B cell (primary cell): ENCODE data around the gene CD34. TPM values are rescaled to one million over a fixed set of nuclear protein-coding genes. Genes with fewer than 3 reads are reported as not detected.

Experiments
- ATAC-seq: fragments of 200-7000 bp; cut with Tn5 transposase; one replicate; pipeline ENCODE4 v1.10.0; 2021; ENCODE audit warnings: low read depth, mild to moderate bottlenecking, moderate number of reproducible peaks, moderate library complexity
- CTCF ChIA-PET: fragments of 350-600 bp; sonication (Branson Sonifier 250); formaldehyde crosslinking; loops from one replicate; lab custom pipeline; 2021; ENCODE audit warnings: antibody characterized with exemption, inconsistent platforms; lab: Charles Lee
- POLR2A ChIA-PET: fragments of 350-600 bp; sonication (Branson Sonifier 250); formaldehyde crosslinking; loops from one replicate; lab custom pipeline; 2021; ENCODE audit warnings: antibody characterized with exemption; lab: Charles Lee
- DNase-seq: peaks from one replicate; pipeline ENCODE4 v3.0.0; 2013
- H2AFZ ChIP-seq: 2 replicates; pipeline ENCODE4 v1.6.1; 2012; ENCODE audit warnings: mild to moderate bottlenecking, low read depth, low read length; ENCODE audit not compliant: insufficient read depth, poor library complexity, severe bottlenecking
- H3K27ac ChIP-seq, 2 donors: 1 replicate in 1 of 2; 2 replicates in 1 of 2; pipeline ENCODE4 v1.5.1; 2012 to 2013; ENCODE audit warnings: low read length in 2 of 2, mild to moderate bottlenecking in 2 of 2, moderate library complexity in 1 of 2
- H3K27me3 ChIP-seq, 4 experiments: fragments of 200-600 bp in 1 of 4; sonication (generic) in 1 of 4; replicated peaks in 1 of 4; 1 replicate in 2 of 4; 2 replicates in 2 of 4; pipeline versions ENCODE4 v1.6.1 to v1.7.0; 2013 to 2016; ENCODE audit warnings: low read length in 3 of 4, mild to moderate bottlenecking in 2 of 4, mixed read lengths in 1 of 4, moderate library complexity in 1 of 4; ENCODE audit not compliant: insufficient read depth in 4 of 4, control insufficient read depth in 3 of 4; ENCODE audit errors: control extremely low read depth in 1 of 4
- H3K36me3 ChIP-seq, 2 experiments: replicated peaks in 1 of 2; 1 replicate in 1 of 2; 2 replicates in 1 of 2; pipeline versions ENCODE4 v1.6.1 to v1.7.1; 2013; ENCODE audit warnings: low read length in 1 of 2; ENCODE audit not compliant: insufficient read depth in 2 of 2, control insufficient read depth in 1 of 2; ENCODE audit errors: control extremely low read depth in 1 of 2, extremely low read depth in 1 of 2
- H3K4me1 ChIP-seq, 2 donors: fragments of 200-600 bp in 1 of 2; sonication (generic) in 1 of 2; 1 replicate in 1 of 2; 2 replicates in 1 of 2; pipeline versions ENCODE4 v1.5.1 to v1.6.1; 2013 to 2017; ENCODE audit warnings: low read length in 2 of 2; ENCODE audit not compliant: control insufficient read depth in 2 of 2, insufficient read depth in 2 of 2
- H3K4me2 ChIP-seq: replicated peaks from 2 replicates; pipeline ENCODE3; 2012; ENCODE audit warnings: mild to moderate bottlenecking, low read depth, low read length; ENCODE audit not compliant: poor library complexity, severe bottlenecking
- H3K4me3 ChIP-seq, 5 experiments: fragments of 200-600 bp in 1 of 5; sonication (generic) in 1 of 5; 1 replicate in 3 of 5; 2 replicates in 2 of 5; pipeline versions ENCODE4 v1.5.1 to v1.7.0; 2011 to 2016; ENCODE audit warnings: low read length in 4 of 5, mild to moderate bottlenecking in 4 of 5, low read depth in 2 of 5, control low read depth in 1 of 5, moderate library complexity in 1 of 5; ENCODE audit not compliant: insufficient read depth in 1 of 5; ENCODE audit errors: control extremely low read depth in 1 of 5, extremely low read depth in 1 of 5
- H3K79me2 ChIP-seq: fragments of 200-600 bp; sonication (generic); one replicate; pipeline ENCODE4 v1.6.0; 2016; ENCODE audit warnings: low read length; ENCODE audit not compliant: control insufficient read depth, insufficient read depth
- H3K9ac ChIP-seq: fragments of 200-600 bp; sonication (generic); 2 replicates; pipeline ENCODE4 v1.6.1; 2017; ENCODE audit warnings: mild to moderate bottlenecking, low read length, moderate library complexity
- H3K9me3 ChIP-seq, 3 donors: one replicate each; pipeline versions ENCODE4 v1.6.1 to v1.7.1; 2013; ENCODE audit warnings: low read length in 2 of 3; ENCODE audit not compliant: control insufficient read depth in 2 of 3, insufficient read depth in 1 of 3; ENCODE audit errors: control extremely low read depth in 1 of 3
- H4K20me1 ChIP-seq: 2 replicates; pipeline ENCODE4 v1.6.0; 2012; ENCODE audit warnings: mild to moderate bottlenecking, low read length; ENCODE audit not compliant: insufficient read depth, control insufficient read depth, poor library complexity, severe bottlenecking
- H3K27ac Mint-ChIP-seq: one replicate; pipeline ENCODE4 v1.8.0; 2021; ENCODE audit warnings: mixed read lengths
- H3K27me3 Mint-ChIP-seq: one replicate; pipeline ENCODE4 v1.8.0; 2021; ENCODE audit warnings: mixed read lengths
- H3K4me1 Mint-ChIP-seq: one replicate; pipeline ENCODE4 v1.8.0; 2021; ENCODE audit warnings: mixed read lengths
- H3K4me3 Mint-ChIP-seq: one replicate; pipeline ENCODE4 v1.8.0; 2021; ENCODE audit warnings: mixed read lengths
- H3K9me3 Mint-ChIP-seq: one replicate; pipeline ENCODE4 v1.8.0; 2022; ENCODE audit warnings: mixed read lengths; ENCODE audit not compliant: insufficient read depth
- EZH2 ChIP-seq: IDR thresholded peaks from 2 replicates; pipeline ENCODE4 v1.6.1; 2012; ENCODE audit warnings: borderline replicate concordance, low read depth, mild to moderate bottlenecking, moderate library complexity, low read length; ENCODE audit not compliant: insufficient read depth, poor library complexity, severe bottlenecking
- WGBS: methylation state at CpG from one replicate; pipeline ENCODE4 v1.1.5; 2013; ENCODE audit warnings: missing lambda C conversion rate; ENCODE audit not compliant: insufficient coverage; 5-methylcytosine and 5-hydroxymethylcytosine counted together
- intact Hi-C: fragments of 100-400 bp; cut with micrococcal nuclease; formaldehyde crosslinking; loops from one replicate; pipeline ENCODE4 v1.10.0; 2022
- polyA plus RNA-seq: library from polyadenylated mRNA; depleted of rRNA; stranded (reverse); fragments of >200 nt; gene quantifications from 2 replicates; pipeline ENCODE4 v1.2.3, GENCODE V29; 2012
- total RNA-seq, 2 donors: library from RNA; stranded (reverse); fragments of 120-200 nt in 1 of 2; gene quantifications; 1 replicate in 1 of 2; 2 replicates in 1 of 2; pipeline versions ENCODE4 v1.2.3 to v1.2.4, GENCODE V29; 2013 to 2022
- TF ChIP-seq, protein P1 (sequence below): fragments of 200-600 bp; IDR thresholded peaks from one replicate; pipeline ENCODE4 v1.8.0; 2022; ENCODE audit warnings: antibody characterized with exemption, mild to moderate bottlenecking

The CD34 gene
- total and polyA plus RNA-seq, 2 donors (not counting 1 experiment from before 2014, with no cell fraction given), result not detected

DNA sequence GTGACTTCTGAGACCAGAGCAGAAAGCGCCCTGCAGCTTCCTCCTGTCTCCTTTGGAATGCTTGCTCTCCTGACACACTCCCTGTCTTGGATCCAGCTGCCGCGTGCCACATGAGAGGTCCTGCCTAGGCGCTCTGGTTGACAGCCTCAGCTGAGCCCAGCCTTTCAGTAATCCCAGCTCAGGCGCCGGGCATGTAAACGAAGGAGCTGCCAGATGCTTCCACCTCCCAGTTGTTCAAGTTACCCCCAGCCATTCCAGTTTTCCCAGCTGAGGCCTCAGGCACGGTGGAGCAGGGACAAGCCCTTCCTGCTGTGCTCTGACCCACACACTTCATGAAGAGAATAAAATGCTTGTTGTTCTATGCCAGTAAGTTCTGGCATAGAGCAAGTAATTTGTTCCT lies 14.3 kb upstream of the CD34 start:
- Histone ChIP-seq H3K27me3 (peaks cover 0 to 8% (median 5%) of the 10 kb centered on the region in 4 experiments), H3K9ac (no peak overlapping the region), H3K27ac (no peak overlapping the region), H2AFZ (no peak overlapping the region), H3K4me2 (no peak overlapping the region), H3K36me3 (no peaks in the 10 kb centered on the region), H4K20me1 (no peaks in the 10 kb centered on the region), H3K4me3 (no peak overlapping the region), H3K9me3 (no peaks in the 10 kb centered on the region), H3K4me1 (no peaks in the 10 kb centered on the region), H3K79me2 (no peaks in the 10 kb centered on the region)
- intact Hi-C loops, result no loop called here
- Mint-ChIP-seq H3K27ac (no peak overlapping the region), H3K4me1 (no peaks in the 10 kb centered on the region), H3K9me3 (no peaks in the 10 kb centered on the region), H3K27me3 (peaks cover 29% of the 10 kb centered on the region), H3K4me3 (no peak overlapping the region)
- WGBS, result 86% methylated on average over 7 of the region's 8 CpGs
- no peak for DNase-seq
- TF ChIP-seq EZH2, result no peak
- TF ChIP-seq, protein P1, sequence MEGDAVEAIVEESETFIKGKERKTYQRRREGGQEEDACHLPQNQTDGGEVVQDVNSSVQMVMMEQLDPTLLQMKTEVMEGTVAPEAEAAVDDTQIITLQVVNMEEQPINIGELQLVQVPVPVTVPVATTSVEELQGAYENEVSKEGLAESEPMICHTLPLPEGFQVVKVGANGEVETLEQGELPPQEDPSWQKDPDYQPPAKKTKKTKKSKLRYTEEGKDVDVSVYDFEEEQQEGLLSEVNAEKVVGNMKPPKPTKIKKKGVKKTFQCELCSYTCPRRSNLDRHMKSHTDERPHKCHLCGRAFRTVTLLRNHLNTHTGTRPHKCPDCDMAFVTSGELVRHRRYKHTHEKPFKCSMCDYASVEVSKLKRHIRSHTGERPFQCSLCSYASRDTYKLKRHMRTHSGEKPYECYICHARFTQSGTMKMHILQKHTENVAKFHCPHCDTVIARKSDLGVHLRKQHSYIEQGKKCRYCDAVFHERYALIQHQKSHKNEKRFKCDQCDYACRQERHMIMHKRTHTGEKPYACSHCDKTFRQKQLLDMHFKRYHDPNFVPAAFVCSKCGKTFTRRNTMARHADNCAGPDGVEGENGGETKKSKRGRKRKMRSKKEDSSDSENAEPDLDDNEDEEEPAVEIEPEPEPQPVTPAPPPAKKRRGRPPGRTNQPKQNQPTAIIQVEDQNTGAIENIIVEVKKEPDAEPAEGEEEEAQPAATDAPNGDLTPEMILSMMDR, result no peak
- no peak for ATAC-seq
- POLR2A ChIA-PET, result no interaction called here
- CTCF ChIA-PET, result interaction anchor here (0.6 to 1.4 kb wide), 3 partner anchors 11 to 100 kb away, joined by 3 read pairs; no protein-coding TSS in a partner anchor

DNA sequence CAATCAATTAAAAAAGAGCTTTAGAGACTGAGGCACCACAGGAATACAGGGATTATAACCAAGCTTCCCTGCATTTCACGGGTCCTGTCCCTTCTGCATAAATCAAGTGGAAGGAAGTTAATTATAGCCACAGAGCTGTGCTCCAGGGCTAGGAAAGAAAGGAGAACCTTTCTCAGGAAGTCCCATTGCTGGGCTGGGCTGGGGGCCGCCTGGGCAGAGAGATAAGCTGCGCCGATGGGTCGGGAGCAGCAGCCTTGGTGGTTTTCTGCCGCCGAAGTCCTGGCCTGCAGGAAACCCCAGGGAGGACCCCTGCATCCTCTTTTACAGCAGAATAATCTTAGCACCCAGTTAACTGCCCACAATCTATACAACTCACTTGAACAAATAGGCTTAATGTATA lies 12.6 kb upstream of the CD34 start:
- peaks cover 31% of the 10 kb centered on the region for H3K27me3 Mint-ChIP-seq
- TF ChIP-seq, protein P1, result no peak
- TF ChIP-seq EZH2, result no peak
- 0% methylated on average over 5 of the region's 7 CpGs for WGBS

More for the DNA sequence above, 12.6 kb upstream of the CD34 start:
- Histone ChIP-seq H3K27ac (no peak overlapping the region), H3K9me3 (no peaks in the 10 kb centered on the region), H3K4me3 (no peak overlapping the region), H2AFZ (no peak overlapping the region), H3K4me1 (peaks cover 5 to 8% of the 10 kb centered on the region in 2 donors), H3K79me2 (no peaks in the 10 kb centered on the region), H3K27me3 (peaks cover 0 to 12% (median 8%) of the 10 kb centered on the region in 4 experiments), H3K4me2 (no peak overlapping the region), H3K9ac (no peak overlapping the region), H3K36me3 (no peaks in the 10 kb centered on the region), H4K20me1 (no peaks in the 10 kb centered on the region)
- ATAC-seq, result no peak
- no peak overlapping the region for H3K27ac Mint-ChIP-seq
- no peak overlapping the region for H3K4me3 Mint-ChIP-seq
- H3K9me3 Mint-ChIP-seq, result no peaks in the 10 kb centered on the region
- no peak for DNase-seq
- intact Hi-C loops, result no loop called here
- peaks cover 4% of the 10 kb centered on the region for H3K4me1 Mint-ChIP-seq
- POLR2A ChIA-PET, result no interaction called here
- CTCF ChIA-PET, result no interaction called here
